SK-N-SH treated with all-trans-retinoic acid at 6 μM for 48 hours (cell line): Measurements from ENCODE around the gene KIF15.
"Not testable (repeated sequence)": the region's sequence is repeated elsewhere in the genome, so short reads cannot be mapped to it uniquely, and the experiment has no call there.

Source experiments
- ATAC-seq: fragments of 200-7000 bp; cut with Tn5 transposase; 3 replicates; pipeline ENCODE4 v1.9.1; 2020; ENCODE audit warnings: mild to moderate bottlenecking, moderate library complexity
- ARNTL ChIP-seq: fragments of 450-650 bp; formaldehyde crosslinking; IDR thresholded peaks from 2 replicates; pipeline ENCODE4 v1.5.0; 2020; ENCODE audit warnings: low read depth, mild to moderate bottlenecking, moderate library complexity, borderline replicate concordance
- BACH2 ChIP-seq: fragments of 250-450 bp; sonication (Bioruptor Pico); IDR thresholded peaks from 2 replicates; pipeline ENCODE4 v1.9.0; 2021; ENCODE audit warnings: mild to moderate bottlenecking, borderline replicate concordance
- CREB5 ChIP-seq: fragments of 250-450 bp; sonication (Bioruptor Pico); IDR thresholded peaks from 2 replicates; pipeline ENCODE4 v1.5.1; 2020; ENCODE audit warnings: low read depth, mild to moderate bottlenecking, moderate library complexity
- CSDC2 ChIP-seq: fragments of 250-450 bp; sonication (Bioruptor Pico); IDR thresholded peaks from 2 replicates; pipeline ENCODE4 v1.5.0; 2020; ENCODE audit warnings: mild to moderate bottlenecking, moderate library complexity
- CSRNP3 ChIP-seq: fragments of 250-450 bp; sonication (Bioruptor Pico); IDR thresholded peaks from 2 replicates; pipeline ENCODE4 v1.5.1; 2021; ENCODE audit warnings: mild to moderate bottlenecking, moderate library complexity
- ESRRG ChIP-seq: fragments of 250-450 bp; sonication (Bioruptor Pico); IDR thresholded peaks from 2 replicates; pipeline ENCODE4 v1.6.1; 2021; ENCODE audit warnings: mild to moderate bottlenecking
- GLIS3 ChIP-seq: fragments of 250-450 bp; sonication (Bioruptor Pico); IDR thresholded peaks from 2 replicates; pipeline ENCODE4 v1.5.0; 2020; ENCODE audit warnings: mild to moderate bottlenecking, moderate library complexity
- ISL1 ChIP-seq: fragments of 250-450 bp; sonication (Bioruptor Pico); IDR thresholded peaks from 2 replicates; pipeline ENCODE4 v2.1.2; 2022; ENCODE audit warnings: mild to moderate bottlenecking, moderate library complexity
- OSR1 ChIP-seq: fragments of 250-450 bp; sonication (Bioruptor Pico); IDR thresholded peaks from 2 replicates; pipeline ENCODE4 v1.8.0; 2022; ENCODE audit warnings: moderate library complexity, mild to moderate bottlenecking, inconsistent platforms
- PATZ1 ChIP-seq: fragments of 250-450 bp; sonication (Bioruptor Pico); IDR thresholded peaks from 2 replicates; pipeline ENCODE4 v1.8.0; 2020; ENCODE audit warnings: mild to moderate bottlenecking, moderate library complexity, borderline replicate concordance
- POU6F1 ChIP-seq: fragments of 250-450 bp; sonication (Bioruptor Pico); IDR thresholded peaks from 2 replicates; pipeline ENCODE4 v1.8.0; 2021; ENCODE audit warnings: low read depth, mild to moderate bottlenecking, moderate library complexity, borderline replicate concordance
- PPARA ChIP-seq: fragments of 250-450 bp; sonication (Bioruptor Pico); IDR thresholded peaks from 2 replicates; pipeline ENCODE4 v1.5.0; 2020; ENCODE audit warnings: mild to moderate bottlenecking, borderline replicate concordance
- RARB ChIP-seq: fragments of 250-450 bp; sonication (Bioruptor Pico); IDR thresholded peaks from 2 replicates; pipeline ENCODE4 v1.8.0; 2021; ENCODE audit warnings: mild to moderate bottlenecking, moderate library complexity
- SNAI2 ChIP-seq: fragments of 250-450 bp; sonication (Bioruptor Pico); IDR thresholded peaks from 2 replicates; pipeline ENCODE4 v1.5.0; 2020; ENCODE audit warnings: mild to moderate bottlenecking, moderate library complexity
- TCF4 ChIP-seq: fragments of 250-450 bp; sonication (Bioruptor Pico); IDR thresholded peaks from 2 replicates; pipeline ENCODE4 v1.8.0; 2021; ENCODE audit warnings: mild to moderate bottlenecking, moderate library complexity, borderline replicate concordance
- TOX ChIP-seq: fragments of 250-450 bp; sonication (Bioruptor Pico); IDR thresholded peaks from 2 replicates; pipeline ENCODE4 v1.8.0; 2021; ENCODE audit warnings: mild to moderate bottlenecking, moderate library complexity, borderline replicate concordance
- ZC3H10 ChIP-seq: fragments of 250-450 bp; sonication (Bioruptor Pico); IDR thresholded peaks from 2 replicates; pipeline ENCODE4 v1.5.1; 2021; ENCODE audit warnings: mild to moderate bottlenecking, moderate library complexity
- ZFP3 ChIP-seq: fragments of 250-450 bp; sonication (Bioruptor Pico); IDR thresholded peaks from 2 replicates; pipeline ENCODE4 v1.5.0; 2020; ENCODE audit warnings: mild to moderate bottlenecking, moderate library complexity
- ZFP30 ChIP-seq: fragments of 450-650 bp; formaldehyde crosslinking; IDR thresholded peaks from 2 replicates; pipeline ENCODE4 v1.5.0; 2022; ENCODE audit warnings: mild to moderate bottlenecking, moderate library complexity
- ZNF565 ChIP-seq: fragments of 450-650 bp; formaldehyde crosslinking; conservative IDR thresholded peaks from 2 replicates; pipeline ENCODE4 v1.5.0; 2020; ENCODE audit warnings: low read depth, mild to moderate bottlenecking, moderate library complexity
- ZNF70 ChIP-seq: fragments of 450-650 bp; formaldehyde crosslinking; IDR thresholded peaks from 2 replicates; pipeline ENCODE4 v1.5.0; 2020; ENCODE audit warnings: mild to moderate bottlenecking, moderate library complexity
- ZNF8 ChIP-seq: fragments of 450-650 bp; formaldehyde crosslinking; IDR thresholded peaks from 2 replicates; pipeline ENCODE4 v1.5.0; 2020; ENCODE audit warnings: mild to moderate bottlenecking, moderate library complexity
- TF ChIP-seq, protein P1 (sequence below): fragments of 250-450 bp; sonication (Bioruptor Pico); IDR thresholded peaks from 2 replicates; pipeline ENCODE4 v1.5.0; 2020; ENCODE audit warnings: mild to moderate bottlenecking, moderate library complexity

The KIF15 gene

DNA sequence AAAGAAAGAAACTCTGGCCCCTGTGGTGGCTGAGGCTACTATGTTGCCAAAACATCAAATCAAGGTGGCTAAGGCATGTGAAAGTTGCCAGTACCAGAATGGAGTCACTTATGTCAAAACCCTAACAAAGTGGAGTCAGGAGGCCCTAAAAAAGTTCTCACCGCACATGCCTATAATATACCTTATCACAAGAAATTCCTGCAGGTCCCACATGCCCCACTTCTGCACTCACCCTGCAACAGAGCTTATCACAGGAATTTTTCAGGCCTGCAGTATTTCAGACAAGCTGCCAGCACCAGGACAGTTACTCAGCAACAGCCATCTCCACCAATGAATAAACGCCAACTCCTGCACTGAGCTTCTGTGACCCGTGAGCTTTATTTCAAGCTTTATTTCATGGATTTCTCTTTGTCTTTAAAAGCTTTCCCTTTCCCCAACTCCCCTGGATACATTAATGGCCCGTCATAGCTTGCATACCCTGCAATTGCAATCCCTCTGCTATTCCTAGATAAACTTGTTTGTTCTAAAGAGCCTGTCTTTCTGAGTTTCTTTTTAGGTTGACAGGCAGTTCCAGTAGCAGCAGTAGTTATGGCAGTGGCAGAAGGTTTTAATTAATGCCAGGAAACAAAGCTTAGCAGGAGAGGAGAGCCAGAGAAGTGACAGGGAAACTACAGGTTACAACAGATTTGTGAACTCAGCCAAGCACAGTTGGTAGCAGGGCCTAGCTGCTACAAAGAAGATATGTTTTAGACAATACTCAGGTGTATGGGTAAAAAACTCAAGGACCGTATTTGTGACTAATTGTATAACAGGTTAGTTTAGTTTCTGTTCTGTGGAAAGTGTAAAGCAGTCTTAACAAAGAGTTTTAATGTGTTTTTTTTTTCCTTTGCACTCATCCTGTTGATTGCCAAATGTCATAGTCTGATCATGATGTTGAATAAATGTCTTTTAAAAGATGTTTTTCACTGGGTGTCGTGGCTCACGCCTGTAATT, 84.2 kb downstream of the KIF15 start:
- peak; percentile 75 for TF ChIP-seq ZFP30 (CRISPR knock-in tag)
- peak; percentile 96 for TF ChIP-seq ISL1 (CRISPR knock-in tag)
- peak; percentile 100 for TF ChIP-seq CSDC2
- TF ChIP-seq SNAI2 (CRISPR knock-in tag), result peak; percentile 100
- 0 out of 2 replicates have a peak, but pooled peaks have one; percentile 42 for TF ChIP-seq OSR1 (CRISPR knock-in tag)
- TF ChIP-seq GLIS3 (CRISPR knock-in tag), result peak; percentile 99
- TF ChIP-seq ESRRG (CRISPR knock-in tag), result peak; percentile 99
- peak; percentile 95 for TF ChIP-seq BACH2 (CRISPR knock-in tag)
- TF ChIP-seq PATZ1, result peak; percentile 72; the same call in 1 of the 2 replicates
- peak; percentile 95 for TF ChIP-seq CSRNP3 (CRISPR knock-in tag)
- TF ChIP-seq TCF4 (CRISPR knock-in tag), result peak; percentile 82
- TF ChIP-seq ZNF565, result peak; percentile 95
- peak; percentile 79; the same call in 1 of the 2 replicates for TF ChIP-seq ARNTL (CRISPR knock-in tag)
- TF ChIP-seq TOX (CRISPR knock-in tag), result peak; percentile 38; the same call in 1 of the 2 replicates
- TF ChIP-seq ZNF70 (CRISPR knock-in tag), result peak; percentile 73
- peak; percentile 94; the same call in 1 of the 2 replicates for TF ChIP-seq POU6F1
- TF ChIP-seq RARB (CRISPR knock-in tag), result no peak
- peak; percentile 74; the same call in 1 of the 2 replicates for TF ChIP-seq ZNF8 (CRISPR knock-in tag)
- TF ChIP-seq PPARA (CRISPR knock-in tag), result peak; percentile 95
- TF ChIP-seq CREB5 (CRISPR knock-in tag), result peak; percentile 95
- TF ChIP-seq ZC3H10 (CRISPR knock-in tag), result peak; percentile 46; the same call in 1 of the 2 replicates
- TF ChIP-seq, protein P1, sequence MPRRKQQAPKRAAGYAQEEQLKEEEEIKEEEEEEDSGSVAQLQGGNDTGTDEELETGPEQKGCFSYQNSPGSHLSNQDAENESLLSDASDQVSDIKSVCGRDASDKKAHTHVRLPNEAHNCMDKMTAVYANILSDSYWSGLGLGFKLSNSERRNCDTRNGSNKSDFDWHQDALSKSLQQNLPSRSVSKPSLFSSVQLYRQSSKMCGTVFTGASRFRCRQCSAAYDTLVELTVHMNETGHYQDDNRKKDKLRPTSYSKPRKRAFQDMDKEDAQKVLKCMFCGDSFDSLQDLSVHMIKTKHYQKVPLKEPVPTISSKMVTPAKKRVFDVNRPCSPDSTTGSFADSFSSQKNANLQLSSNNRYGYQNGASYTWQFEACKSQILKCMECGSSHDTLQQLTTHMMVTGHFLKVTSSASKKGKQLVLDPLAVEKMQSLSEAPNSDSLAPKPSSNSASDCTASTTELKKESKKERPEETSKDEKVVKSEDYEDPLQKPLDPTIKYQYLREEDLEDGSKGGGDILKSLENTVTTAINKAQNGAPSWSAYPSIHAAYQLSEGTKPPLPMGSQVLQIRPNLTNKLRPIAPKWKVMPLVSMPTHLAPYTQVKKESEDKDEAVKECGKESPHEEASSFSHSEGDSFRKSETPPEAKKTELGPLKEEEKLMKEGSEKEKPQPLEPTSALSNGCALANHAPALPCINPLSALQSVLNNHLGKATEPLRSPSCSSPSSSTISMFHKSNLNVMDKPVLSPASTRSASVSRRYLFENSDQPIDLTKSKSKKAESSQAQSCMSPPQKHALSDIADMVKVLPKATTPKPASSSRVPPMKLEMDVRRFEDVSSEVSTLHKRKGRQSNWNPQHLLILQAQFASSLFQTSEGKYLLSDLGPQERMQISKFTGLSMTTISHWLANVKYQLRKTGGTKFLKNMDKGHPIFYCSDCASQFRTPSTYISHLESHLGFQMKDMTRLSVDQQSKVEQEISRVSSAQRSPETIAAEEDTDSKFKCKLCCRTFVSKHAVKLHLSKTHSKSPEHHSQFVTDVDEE (CRISPR knock-in tag), result peak; percentile 99
- TF ChIP-seq ZFP3 (CRISPR knock-in tag), result peak; percentile 94
- ATAC-seq, result peak; percentile 99

DNA sequence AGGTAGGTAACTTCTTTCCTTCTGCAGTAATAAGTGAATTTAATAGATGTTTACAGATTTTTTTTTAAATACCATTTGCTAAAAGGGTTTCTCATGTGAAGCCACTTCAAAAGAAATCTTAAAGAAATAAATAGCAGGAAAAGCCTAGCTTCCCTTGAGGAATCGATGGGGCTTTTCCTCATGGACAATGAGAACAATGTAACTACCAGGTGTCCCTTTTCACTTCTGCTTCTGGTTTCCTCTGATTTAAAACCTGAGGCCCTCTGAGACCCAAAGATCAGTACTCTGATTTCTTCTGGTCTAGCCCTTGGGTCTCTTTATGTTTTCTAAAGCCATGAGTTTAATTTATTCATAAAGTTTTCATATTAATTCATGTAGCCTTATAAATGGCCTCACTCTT, 87.0 kb downstream of the KIF15 start:
- ATAC-seq, result no peak
- TF ChIP-seq TOX (CRISPR knock-in tag) (no peak), ZNF8 (CRISPR knock-in tag) (no peak), CSDC2 (no peak), CSRNP3 (CRISPR knock-in tag) (no peak), ZNF70 (CRISPR knock-in tag) (no peak), ESRRG (CRISPR knock-in tag) (no peak), PPARA (CRISPR knock-in tag) (no peak), ZFP3 (CRISPR knock-in tag) (no peak), SNAI2 (CRISPR knock-in tag) (no peak), CREB5 (CRISPR knock-in tag) (no peak), TCF4 (CRISPR knock-in tag) (no peak)
- TF ChIP-seq, all 23 proteins: peak for 0

GRCh38 chr3:44856663-44857062, 95.1 kb downstream of the KIF15 start:
- ATAC-seq, result not testable (repeated sequence)
